Measurements from ENCODE around the gene SLC35E1. TPM values are rescaled to one million over a fixed set of nuclear protein-coding genes. Genes with fewer than 3 reads are reported as not detected.

SLC35E1 gene
- total RNA-seq, 1 donor from 2014 or later = 24.7 TPM

GRCh38 chr19:16575861-16576689 lies 3.9 kb upstream of the SLC35E1 start:
- Histone ChIP-seq H3K4me3 (ENCODE audit: low read depth, low read length) (no peak overlapping the region), H3K27me3 (ENCODE audit: control insufficient read depth, insufficient read depth, low read length) (no peaks in the 10 kb centered on the region), H3K36me3 (ENCODE audit: control insufficient read depth, insufficient read depth, low read length) (peaks cover 9% of the 10 kb centered on the region)
- no peak for TF ChIP-seq CTCF (IDR thresholded peaks at IDR 0.05; ENCODE audit: insufficient read depth, low read length, severe bottlenecking)
- DNase-seq (ENCODE audit: low read depth) = no peak
- FAIRE-seq = no peak

- DNase-seq (ENCODE audit: low read depth) = no peak
- Histone ChIP-seq H3K27me3 (ENCODE audit: control insufficient read depth, insufficient read depth, low read length) (no peaks in the 10 kb centered on the region), H3K4me3 (ENCODE audit: low read depth, low read length) (no peak overlapping the region), H3K36me3 (ENCODE audit: control insufficient read depth, insufficient read depth, low read length) (peaks cover 10% of the 10 kb centered on the region)
- FAIRE-seq = no peak
- no peak for TF ChIP-seq CTCF (IDR thresholded peaks at IDR 0.05; ENCODE audit: insufficient read depth, low read length, severe bottlenecking)
Measured at GRCh38 chr19:16575282-16575681, 3.1 kb upstream of the SLC35E1 start.

GRCh38 chr19:16573925-16574324 lies 1.7 kb upstream of the SLC35E1 start:
- Histone ChIP-seq H3K36me3 (ENCODE audit: control insufficient read depth, insufficient read depth, low read length) (peaks cover 12% of the 10 kb centered on the region), H3K4me3 (ENCODE audit: low read depth, low read length) (no peak overlapping the region), H3K27me3 (ENCODE audit: control insufficient read depth, insufficient read depth, low read length) (no peaks in the 10 kb centered on the region)
- no peak for DNase-seq (ENCODE audit: low read depth)
- no peak for FAIRE-seq
- TF ChIP-seq CTCF (IDR thresholded peaks at IDR 0.05; ENCODE audit: insufficient read depth, low read length, severe bottlenecking) = no peak

- peak overlapping the region; percentile 52 for H3K4me3 ChIP-seq (ENCODE audit: low read depth, low read length)
- H3K27me3 ChIP-seq (ENCODE audit: control insufficient read depth, insufficient read depth, low read length) = no peaks in the 10 kb centered on the region
- DNase-seq (ENCODE audit: low read depth) (no peak), FAIRE-seq (no peak)
- TF ChIP-seq CTCF (IDR thresholded peaks at IDR 0.05; ENCODE audit: insufficient read depth, low read length, severe bottlenecking) = no peak
- peaks cover 12% of the 10 kb centered on the region for H3K36me3 ChIP-seq (ENCODE audit: control insufficient read depth, insufficient read depth, low read length)
Measured at GRCh38 chr19:16573296-16573695, 1.1 kb upstream of the SLC35E1 start.

GRCh38 chr19:16571822-16572331 lies 338 bp downstream of the SLC35E1 start:
- Histone ChIP-seq H3K4me3 (ENCODE audit: low read depth, low read length) (peak overlapping the region; percentile 52), H3K36me3 (ENCODE audit: control insufficient read depth, insufficient read depth, low read length) (peaks cover 17% of the 10 kb centered on the region)
- no peak for FAIRE-seq

More at GRCh38 chr19:16571822-16572331, 338 bp downstream of the SLC35E1 start:
- DNase-seq (ENCODE audit: low read depth) = peak; percentile 28
- no peak for TF ChIP-seq CTCF (IDR thresholded peaks at IDR 0.05; ENCODE audit: insufficient read depth, low read length, severe bottlenecking)
- H3K27me3 ChIP-seq (ENCODE audit: control insufficient read depth, insufficient read depth, low read length) = no peaks in the 10 kb centered on the region

Measured in bronchial epithelial cell (primary cell).